ENCODE data around the gene NANS. TPM values are rescaled to one million over a fixed set of nuclear protein-coding genes. Genes with fewer than 3 reads are reported as not detected.
A peak's percentile ranks its signal among the peaks of the same experiment; 100 is the strongest.

NANS gene
- total RNA-seq, 3 donors from 2014 or later: 43.8 to 80.6 (median 54.7) TPM

- intact Hi-C loops (cut with DNase I; ENCODE audit: low total_unique reads): no loop called here
- no peaks in the 10 kb centered on the region for H3K4me1 ChIP-seq
- H3K36me3 ChIP-seq: no peaks in the 10 kb centered on the region
- H3K27ac ChIP-seq: no peak overlapping the region
- TF ChIP-seq POLR2AphosphoS5 (IDR thresholded peaks at IDR 0.05) (no peak), POLR2A (IDR thresholded peaks at IDR 0.05) (no peak), CTCF (IDR thresholded peaks at IDR 0.05) (no peak)
- no peaks in the 10 kb centered on the region for H3K9me3 ChIP-seq
- H3K4me3 ChIP-seq: peak overlapping the region in 1 of 3 donors; percentile 39
- H3K27me3 ChIP-seq: no peaks in the 10 kb centered on the region
- DNase-seq (ENCODE audit: low spot score in 2 of 2): no peak
Measured at GRCh38 chr9:98045234-98046179, 11.0 kb upstream of the NANS start.

- no peak for DNase-seq (ENCODE audit: low spot score in 2 of 2)
- intact Hi-C loops (cut with DNase I; ENCODE audit: low total_unique reads): no loop called here
- Histone ChIP-seq H3K4me3 (no peak overlapping the region), H3K36me3 (no peaks in the 10 kb centered on the region), H3K27ac (no peak overlapping the region), H3K9me3 (no peaks in the 10 kb centered on the region), H3K27me3 (no peaks in the 10 kb centered on the region), H3K4me1 (no peaks in the 10 kb centered on the region)
- TF ChIP-seq POLR2A (IDR thresholded peaks at IDR 0.05): no peak
- TF ChIP-seq CTCF (IDR thresholded peaks at IDR 0.05): no peak
- no peak for TF ChIP-seq POLR2AphosphoS5 (IDR thresholded peaks at IDR 0.05)
Measured at GRCh38 chr9:98046180-98046543, 10.4 kb upstream of the NANS start.

- Histone ChIP-seq H3K4me3 (no peak overlapping the region), H3K4me1 (no peaks in the 10 kb centered on the region), H3K27ac (no peak overlapping the region), H3K9me3 (no peaks in the 10 kb centered on the region), H3K36me3 (no peaks in the 10 kb centered on the region), H3K27me3 (no peaks in the 10 kb centered on the region)
- intact Hi-C loops (cut with DNase I; ENCODE audit: low total_unique reads): no loop called here
- TF ChIP-seq POLR2A (IDR thresholded peaks at IDR 0.05) (no peak), POLR2AphosphoS5 (IDR thresholded peaks at IDR 0.05) (no peak), CTCF (IDR thresholded peaks at IDR 0.05) (no peak)
- DNase-seq (ENCODE audit: low spot score in 2 of 2): no peak
Measured at GRCh38 chr9:98047002-98047401, 9.5 kb upstream of the NANS start.

GRCh38 chr9:98049288-98050072 is 7.1 kb upstream of the NANS start:
- intact Hi-C loops (cut with DNase I; ENCODE audit: low total_unique reads): no loop called here
- no peaks in the 10 kb centered on the region for H3K27me3 ChIP-seq
- DNase-seq (ENCODE audit: low spot score in 2 of 2): no peak
- H3K4me1 ChIP-seq: no peaks in the 10 kb centered on the region
- H3K36me3 ChIP-seq: no peaks in the 10 kb centered on the region
- no peak overlapping the region for H3K4me3 ChIP-seq
- H3K27ac ChIP-seq: no peak overlapping the region
- no peaks in the 10 kb centered on the region for H3K9me3 ChIP-seq
- TF ChIP-seq CTCF (IDR thresholded peaks at IDR 0.05) (no peak), POLR2AphosphoS5 (IDR thresholded peaks at IDR 0.05) (no peak), POLR2A (IDR thresholded peaks at IDR 0.05) (no peak)

GRCh38 chr9:98050351-98050750 is 6.2 kb upstream of the NANS start:
- H3K9me3 ChIP-seq: no peaks in the 10 kb centered on the region
- no peak for DNase-seq (ENCODE audit: low spot score in 2 of 2)
- no peak overlapping the region for H3K4me3 ChIP-seq
- no peaks in the 10 kb centered on the region for H3K27me3 ChIP-seq
- no peaks in the 10 kb centered on the region for H3K36me3 ChIP-seq
- intact Hi-C loops (cut with DNase I; ENCODE audit: low total_unique reads): no loop called here
- H3K27ac ChIP-seq: no peak overlapping the region
- no peaks in the 10 kb centered on the region for H3K4me1 ChIP-seq
- TF ChIP-seq CTCF (IDR thresholded peaks at IDR 0.05) (no peak), POLR2A (IDR thresholded peaks at IDR 0.05) (no peak), POLR2AphosphoS5 (IDR thresholded peaks at IDR 0.05) (no peak)
